SW 1271 (cell line): ENCODE measurements around the gene MFSD11.
A peak's percentile ranks its signal among the peaks of the same experiment; 100 is the strongest.
"Not testable (repeated sequence)": the region's sequence is repeated elsewhere in the genome, so short reads cannot be mapped to it uniquely, and the experiment has no call there.

Experiments used
- DNase-seq, 2 experiments: peaks; one replicate each; lab custom pipeline; 2025; lab: John Stamatoyannopoulos, UW

Gene MFSD11

DNA sequence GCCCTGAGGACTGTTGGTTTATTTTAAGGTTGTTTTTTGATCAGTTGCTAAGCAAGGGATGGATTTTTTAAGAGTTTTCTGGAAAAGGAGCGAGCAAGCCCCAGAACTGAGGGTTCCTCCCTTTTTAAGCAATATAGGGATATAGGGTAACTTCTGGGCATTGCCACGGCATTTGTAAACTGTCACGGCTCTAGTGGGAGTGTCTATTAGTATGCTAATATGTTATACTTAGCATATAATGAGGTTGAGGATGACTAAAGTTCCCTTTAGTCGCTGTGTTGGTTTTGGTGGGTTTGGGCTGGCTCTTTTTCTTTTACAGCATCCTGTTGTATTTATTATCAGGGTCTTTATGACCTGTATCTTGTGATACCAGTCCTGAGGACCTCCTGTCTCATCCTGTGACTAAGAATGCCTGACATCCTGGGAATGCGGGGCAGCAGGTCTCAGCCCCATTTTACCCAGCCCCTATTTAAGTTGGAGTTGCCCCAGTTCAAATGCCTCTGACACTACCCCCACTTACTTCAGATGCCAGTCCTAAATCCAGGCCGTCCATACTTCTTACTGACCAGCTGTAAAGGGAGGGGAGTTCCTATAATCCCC, 59.4 kb downstream of the MFSD11 start:
- DNase-seq = no peak

DNA sequence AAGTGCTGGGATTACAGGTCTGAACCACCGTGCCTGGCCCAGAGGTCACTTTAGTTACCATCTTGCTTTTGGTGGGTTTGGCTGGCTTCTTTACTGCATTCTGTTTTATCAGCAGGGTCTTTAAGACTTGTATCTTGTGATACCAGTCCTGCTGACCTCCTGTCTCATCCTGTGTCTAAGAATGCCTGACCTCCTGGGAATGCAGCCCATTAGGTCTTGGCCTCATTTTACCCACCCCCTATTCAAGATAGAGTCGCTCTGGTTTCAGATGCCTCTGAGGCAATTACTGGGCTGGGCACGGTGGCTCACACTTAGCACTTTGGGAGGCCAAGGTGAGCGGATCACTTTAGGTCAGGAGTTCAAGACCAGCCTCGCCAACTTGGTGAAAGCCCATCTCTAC, 63.8 kb downstream of the MFSD11 start:
- no peak for DNase-seq

DNA sequence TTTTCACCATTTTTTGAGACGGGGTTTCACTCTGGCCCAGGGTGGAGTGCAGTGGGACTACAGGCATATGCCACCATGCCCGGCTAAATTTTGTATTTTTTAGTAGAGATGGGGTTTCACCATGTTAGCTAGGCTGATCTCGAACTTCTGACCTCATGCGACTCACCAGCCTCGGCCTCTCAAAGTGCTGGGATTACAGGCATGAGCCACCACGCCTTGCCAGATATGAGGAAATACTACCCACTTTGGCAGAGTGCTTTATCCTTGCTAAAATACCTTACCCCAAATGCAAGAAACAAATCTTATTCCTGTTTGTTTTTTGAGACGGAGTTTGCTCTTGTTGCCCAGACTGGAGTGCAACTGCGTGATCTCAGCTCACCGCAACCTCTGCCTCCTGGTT, 67.4 kb downstream of the MFSD11 start:
- DNase-seq = no peak

DNA sequence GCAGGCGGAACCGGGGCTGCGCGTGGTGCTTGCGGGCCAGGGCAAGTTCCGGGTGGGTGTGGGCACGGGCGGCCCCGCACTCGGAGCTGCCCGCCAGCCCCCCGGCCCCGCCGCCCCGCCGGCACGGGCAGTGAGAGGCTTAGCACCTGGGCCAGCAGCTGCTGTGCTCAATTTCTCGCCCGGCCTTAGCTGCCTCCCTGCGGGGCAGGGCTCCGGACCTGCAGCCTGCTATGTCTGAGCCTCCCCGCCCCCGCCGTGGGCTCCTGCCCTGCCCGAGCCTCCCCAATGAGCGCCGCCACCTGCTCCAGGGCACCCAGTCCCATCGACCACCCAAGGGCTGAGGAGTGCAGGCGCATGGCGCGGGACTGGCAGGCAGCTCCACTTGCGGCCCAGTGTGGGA, 68.2 kb downstream of the MFSD11 start:
- not testable (repeated sequence) for DNase-seq

DNA sequence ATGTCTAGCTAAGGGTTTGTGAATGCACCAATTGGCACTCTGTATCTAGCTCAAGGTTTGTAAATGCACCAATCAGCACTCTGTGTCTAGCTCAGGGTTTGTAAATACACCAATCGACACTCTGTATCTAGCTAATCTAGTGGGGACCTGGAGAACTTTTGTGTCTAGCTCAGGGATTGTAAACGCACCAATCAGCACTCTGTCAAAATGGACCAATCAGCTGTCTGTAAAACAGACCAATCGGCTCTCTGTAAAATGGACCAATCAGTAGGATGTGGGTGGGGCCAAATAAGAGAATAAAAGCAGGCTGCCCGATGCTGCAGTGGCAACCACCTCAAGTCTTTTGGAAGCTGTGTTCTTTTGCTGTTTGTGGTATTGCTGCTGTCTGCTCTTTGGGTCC, 68.8 kb downstream of the MFSD11 start:
- DNase-seq = not testable (repeated sequence)

DNA sequence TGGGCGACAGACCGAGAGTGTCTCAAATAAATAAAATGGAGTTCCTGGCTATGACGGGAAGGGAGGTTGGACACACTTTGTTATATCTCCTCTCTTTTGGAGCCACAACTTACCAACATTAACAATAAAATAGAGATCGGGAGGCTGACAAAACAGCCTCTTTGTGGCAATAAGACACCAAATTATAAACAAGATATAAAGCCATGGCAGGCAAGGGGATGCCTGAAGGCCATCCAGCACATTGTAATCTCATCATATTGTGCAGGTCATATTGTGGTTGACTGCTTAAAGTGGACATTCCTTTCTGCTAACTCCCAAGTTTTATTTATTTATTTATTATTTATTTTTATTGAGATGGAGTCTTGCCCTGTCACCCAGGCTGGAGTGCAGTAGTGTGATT, 70.4 kb downstream of the MFSD11 start:
- DNase-seq = no peak

DNA sequence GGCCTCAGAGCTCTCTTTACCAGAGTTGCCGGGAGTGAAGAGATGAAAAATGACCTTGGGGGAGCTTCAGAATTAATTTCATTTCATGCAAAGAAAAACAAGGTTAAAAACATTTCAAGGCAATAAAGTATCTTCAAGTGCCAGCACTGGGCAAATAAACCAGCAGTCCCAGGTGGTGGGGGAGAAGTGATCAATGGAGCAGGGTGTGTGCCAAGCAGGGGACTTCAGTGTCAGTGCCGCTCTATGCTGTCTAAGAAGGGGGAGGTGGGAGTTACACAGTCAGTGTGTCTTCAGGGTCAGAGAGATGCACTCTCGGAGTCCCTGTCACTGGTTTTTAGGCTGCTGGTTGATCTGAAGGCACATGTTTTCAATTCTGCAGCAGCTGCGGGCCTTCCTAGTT, 73.0 kb downstream of the MFSD11 start:
- DNase-seq = no peak

DNA sequence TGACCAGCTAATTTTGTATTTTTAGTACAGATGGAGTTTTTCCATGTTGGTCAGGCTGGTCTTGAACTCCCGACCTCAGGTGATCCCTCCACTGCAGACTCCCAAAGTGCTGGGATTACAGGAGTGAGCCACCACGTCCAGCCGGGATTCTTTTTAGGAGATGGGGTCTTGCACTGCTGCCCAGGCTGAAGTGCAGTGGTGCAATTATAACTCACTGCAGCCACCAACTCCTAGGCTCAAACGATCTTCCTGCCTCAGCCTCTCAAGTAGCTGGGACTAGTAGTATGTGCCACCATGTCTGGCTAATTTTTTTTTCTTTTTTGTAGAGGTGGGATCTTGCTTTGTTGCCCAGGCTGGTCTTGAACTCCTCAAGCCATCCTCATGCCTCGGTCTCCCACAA, 73.9 kb downstream of the MFSD11 start:
- DNase-seq = no peak

DNA sequence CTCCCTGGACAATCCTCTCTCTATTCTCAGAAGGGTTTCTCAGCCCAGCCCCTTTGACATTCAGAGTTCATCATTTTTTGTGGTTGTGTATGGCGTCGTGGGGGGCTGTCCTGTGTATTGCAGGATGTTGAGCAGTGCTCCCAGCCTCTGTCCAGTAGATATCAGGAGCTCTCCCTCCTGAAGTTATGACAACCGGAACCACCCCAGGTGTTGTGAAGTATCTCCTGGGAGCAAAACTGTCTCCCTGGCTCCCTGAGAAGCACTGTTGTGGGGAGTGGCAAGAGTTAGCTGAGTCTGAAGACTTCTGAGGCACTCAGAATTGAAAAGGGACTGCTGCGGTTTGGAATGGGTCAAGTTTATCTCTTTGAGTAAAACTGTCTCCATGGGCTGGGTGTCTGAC, 74.3 kb downstream of the MFSD11 start:
- no peak for DNase-seq

DNA sequence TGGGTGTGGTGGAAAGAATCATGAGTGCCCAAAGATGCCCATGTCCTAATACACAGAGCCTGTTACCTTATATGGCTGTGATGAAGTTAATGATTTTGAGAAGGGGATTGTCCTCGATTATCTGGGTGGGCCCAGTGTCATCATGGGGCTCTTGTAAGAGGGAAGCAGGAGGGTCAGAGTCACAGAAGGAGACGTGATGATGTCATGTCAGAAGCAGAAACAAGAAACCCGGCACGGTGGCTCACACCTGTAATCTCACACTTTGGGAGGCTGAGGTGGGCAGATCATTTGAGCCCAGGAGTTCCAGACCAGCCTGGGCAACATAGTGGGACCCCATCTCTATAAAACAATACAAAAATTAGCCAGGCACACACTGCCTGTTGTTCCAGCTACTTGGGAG, 75.0 kb downstream of the MFSD11 start:
- no peak for DNase-seq

DNA sequence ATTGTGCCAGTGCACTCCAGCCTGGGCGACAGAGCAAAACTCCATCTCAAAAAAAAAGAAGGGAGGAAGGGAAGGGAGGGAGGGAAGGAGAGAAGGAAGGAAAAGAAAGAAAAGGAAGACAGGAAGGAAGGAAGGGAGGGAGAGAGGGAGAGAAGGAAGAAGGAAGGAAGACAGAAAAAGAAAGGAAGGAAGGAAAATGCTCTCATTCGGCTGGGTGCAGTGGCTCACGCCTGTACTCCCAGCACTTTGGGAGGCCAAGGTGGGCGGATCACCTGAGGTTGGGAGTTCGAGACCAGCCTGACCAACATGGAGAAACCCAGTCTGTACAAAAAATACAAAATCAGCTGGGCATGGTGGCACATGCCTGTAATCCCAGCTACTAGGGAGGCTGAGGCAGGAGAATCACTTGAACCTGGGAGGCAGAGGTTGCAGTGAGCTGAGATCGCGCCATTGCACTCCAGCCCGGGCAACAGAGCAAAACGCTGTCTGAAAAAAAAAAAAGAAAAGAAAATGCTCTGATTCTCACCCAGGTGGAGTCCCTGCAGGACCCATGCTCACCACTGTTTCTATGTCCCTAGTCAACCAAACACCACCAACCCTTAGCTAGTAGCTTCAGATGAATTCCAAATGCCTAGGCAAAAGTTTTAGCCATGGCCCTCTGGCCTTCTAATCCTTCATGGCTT, 78.1 kb downstream of the MFSD11 start:
- not testable (repeated sequence) for DNase-seq

DNA sequence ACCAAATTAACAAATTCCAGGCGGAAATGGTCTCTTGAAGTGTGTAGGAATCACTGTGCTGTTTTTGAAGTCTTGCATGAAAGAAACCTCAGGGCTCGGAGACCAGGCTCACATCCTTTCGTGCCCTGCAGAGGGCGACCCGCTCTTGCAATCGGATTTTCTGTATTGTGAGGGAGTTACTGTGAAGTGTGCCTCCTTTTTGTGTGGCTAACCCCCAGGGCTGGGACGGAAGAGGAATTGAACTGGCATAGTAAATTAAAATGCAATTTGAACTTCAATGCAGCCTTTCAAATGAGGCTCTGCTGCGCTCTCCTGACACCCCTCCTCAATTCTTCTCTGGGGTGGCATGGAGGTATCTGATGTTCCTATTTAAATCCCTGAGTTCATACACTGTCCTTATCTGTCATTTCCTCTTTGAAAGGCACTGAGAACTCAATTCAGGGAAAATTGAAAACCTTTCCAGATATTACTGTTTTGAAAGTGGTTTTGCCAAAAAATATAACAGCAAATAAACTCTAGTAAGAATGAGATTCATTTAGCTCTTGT, 78.7 kb downstream of the MFSD11 start:
- peak in 1 of 2 experiments; percentile 39 for DNase-seq

DNA sequence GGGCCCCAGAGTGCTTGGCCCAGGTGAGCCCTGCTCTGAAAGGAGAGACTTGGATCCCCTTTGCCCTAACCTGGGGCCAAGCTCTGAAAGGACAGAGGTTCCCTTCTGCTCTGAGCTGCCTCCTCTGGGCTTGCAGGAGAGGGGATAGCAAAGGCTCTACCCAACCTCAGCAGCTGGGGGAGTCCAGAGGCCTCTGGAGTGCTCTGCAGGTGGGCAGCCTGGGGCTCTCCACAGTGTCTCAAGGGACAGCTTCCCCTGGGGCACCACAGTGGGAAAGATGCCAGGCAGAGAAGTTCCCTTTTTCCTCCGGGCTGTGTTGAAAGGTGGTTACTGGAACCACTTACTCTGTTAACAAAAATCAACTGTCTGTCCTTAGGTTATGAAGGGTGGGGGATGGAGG, 82.1 kb downstream of the MFSD11 start:
- DNase-seq = no peak

DNA sequence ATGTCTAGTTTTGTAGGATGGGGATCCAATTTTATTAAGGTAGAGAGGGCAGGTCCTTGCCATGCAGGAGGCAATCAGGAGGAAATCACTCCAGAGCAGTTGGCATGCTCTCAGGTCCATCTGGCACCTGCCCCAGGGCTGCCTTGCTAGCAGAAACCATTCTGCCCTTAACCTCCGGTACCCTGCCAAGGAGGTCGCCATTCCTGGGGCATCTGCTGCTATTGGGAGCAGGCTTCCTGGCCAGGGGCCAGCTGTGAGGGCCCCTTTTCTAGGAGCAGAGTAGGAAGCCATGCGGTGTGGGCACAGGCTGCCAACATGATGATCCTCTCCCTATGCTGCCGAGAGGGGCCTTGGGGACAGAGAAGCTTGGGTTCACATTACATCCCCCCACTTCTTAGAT, 82.6 kb downstream of the MFSD11 start:
- DNase-seq = no peak

DNA sequence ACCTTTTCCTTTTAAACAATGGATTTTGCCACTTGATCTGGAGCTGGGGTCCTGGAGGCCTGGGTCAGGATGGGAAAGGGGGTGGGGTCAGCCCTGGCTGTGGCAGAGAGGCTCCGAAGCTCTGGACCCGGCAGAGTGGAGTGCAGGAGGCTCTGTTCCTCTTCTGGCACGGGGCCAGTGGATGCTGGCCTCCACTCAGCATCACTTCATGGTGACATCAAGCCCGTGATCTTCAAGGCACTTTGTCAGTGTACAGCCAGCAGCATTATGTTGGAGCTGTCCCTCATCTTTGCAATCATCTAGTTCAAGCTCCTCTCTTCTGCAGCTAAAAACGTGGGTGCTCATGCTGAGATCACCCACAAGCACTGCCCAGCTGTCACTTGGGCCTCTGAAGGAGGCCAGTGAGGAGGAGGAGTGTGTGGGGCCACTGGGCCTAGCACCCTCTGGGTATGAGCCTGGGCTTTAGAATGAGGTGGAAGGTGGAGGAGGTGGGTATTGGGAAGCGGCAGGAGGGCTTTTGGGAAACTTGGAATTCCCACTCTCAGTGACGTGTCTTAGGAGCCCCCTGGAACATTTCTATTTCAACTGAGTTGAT, 84.4 kb downstream of the MFSD11 start:
- DNase-seq = no peak

DNA sequence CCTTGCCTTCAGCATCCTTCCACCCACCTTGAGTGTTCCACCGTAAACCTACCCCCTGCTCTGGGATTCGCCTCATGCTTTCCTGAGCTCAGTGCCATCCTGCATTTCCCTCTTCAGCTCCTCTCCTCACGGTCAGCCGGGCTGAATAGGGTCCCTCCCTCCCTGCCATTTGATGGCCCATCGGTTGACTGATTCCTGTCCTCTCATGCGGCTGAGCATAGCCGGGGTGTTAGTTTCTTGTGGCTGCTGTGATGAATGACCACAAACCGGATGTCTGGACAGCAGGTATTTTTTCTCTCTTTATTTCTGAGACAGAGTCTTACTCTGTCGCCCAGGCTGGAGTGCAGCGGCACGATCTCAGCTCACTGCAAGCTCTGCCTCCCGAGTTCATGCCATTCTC, 86.2 kb downstream of the MFSD11 start:
- DNase-seq = no peak

DNA sequence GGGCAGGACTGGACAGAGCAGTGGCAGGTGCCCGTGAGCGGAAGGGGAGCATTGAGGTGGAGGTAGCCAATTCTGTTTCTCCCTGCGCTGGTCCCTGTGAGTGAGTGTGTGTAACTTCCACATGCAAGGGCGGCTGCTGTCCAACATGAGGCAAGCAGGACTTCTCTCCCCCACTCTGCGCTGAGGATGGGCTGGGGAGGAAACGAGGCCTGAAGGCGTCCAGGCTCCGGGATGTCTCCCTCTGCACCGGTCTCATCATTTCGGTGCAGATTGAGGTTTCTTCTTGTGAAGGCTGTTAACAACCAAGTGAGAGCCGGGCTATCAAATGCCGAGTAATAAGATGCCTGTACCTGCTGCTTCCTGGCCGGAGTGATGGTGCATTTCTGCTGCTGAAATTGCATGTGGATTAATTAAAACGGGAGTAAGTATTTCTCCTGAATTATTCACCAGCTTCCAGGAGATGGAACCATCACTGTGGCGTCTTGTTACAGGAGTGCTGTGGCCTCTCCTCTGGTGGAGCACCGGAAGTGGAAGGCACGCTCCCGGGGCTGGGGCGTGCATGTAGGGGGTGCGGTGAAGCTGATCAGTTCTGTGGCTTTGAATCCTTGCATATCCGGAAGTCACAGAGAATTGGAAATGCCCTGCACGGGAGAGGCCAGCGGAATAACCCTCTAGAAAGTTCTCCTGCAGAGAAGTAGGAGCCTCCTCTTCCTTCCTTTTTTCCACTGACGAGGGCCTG, 88.6 kb downstream of the MFSD11 start:
- no peak for DNase-seq

DNA sequence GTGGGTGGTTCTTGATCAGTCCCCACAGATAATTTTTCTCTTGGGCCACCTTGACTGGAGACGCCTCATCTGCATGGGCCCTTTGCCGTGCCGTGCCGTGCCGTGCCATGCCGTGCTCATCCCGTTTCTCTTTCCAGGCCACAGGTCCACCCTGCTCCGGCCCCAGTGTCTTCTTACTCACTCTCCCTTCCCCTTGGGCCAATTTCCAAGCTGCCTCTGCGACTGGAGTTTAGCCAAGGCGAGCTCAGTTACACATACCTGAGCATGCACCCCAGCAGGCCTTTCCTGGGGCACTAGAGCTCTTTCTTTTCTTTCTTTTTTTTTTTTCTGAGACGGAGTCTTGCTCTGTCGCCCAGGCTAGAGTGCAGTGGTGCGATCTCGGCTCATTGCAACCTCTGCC, 89.8 kb downstream of the MFSD11 start:
- no peak for DNase-seq
